Heart right ventricle (tissue), 16 donors: ENCODE results near the gene SLC2A10. TPM values are rescaled to one million over a fixed set of nuclear protein-coding genes. Genes with fewer than 3 reads are reported as not detected.

ENCODE experiments used
- ATAC-seq, 8 donors: fragments of 200-7000 bp; cut with Tn5 transposase; one replicate each; pipeline ENCODE4 v1.9.1; 2020; ENCODE audit warnings: mild to moderate bottlenecking in 8 of 8, moderate library complexity in 8 of 8, moderate number of reproducible peaks in 1 of 8
- DNase-seq, 2 donors: peaks; one replicate each; pipeline ENCODE4 v3.0.0-alpha.2; 2020
- H3K27ac ChIP-seq, 10 donors: fragments of 200-600 bp; sonication (generic) in 2 of 10; one replicate each; pipeline versions ENCODE4 v1.5.0 to v1.8.0; 2020 to 2022; ENCODE audit warnings: mild to moderate bottlenecking in 3 of 10
- H3K27me3 ChIP-seq, 7 donors: fragments of 200-600 bp; one replicate each; pipeline ENCODE4 v1.8.0; 2021 to 2022; ENCODE audit warnings: mild to moderate bottlenecking in 2 of 7
- H3K36me3 ChIP-seq, 9 donors: fragments of 200-600 bp; sonication (generic) in 1 of 9; one replicate each; pipeline versions ENCODE4 v1.5.0 to v1.8.0; 2020 to 2022; ENCODE audit warnings: mild to moderate bottlenecking in 2 of 9
- H3K4me1 ChIP-seq, 9 donors: fragments of 200-600 bp; sonication (generic) in 1 of 9; one replicate each; pipeline versions ENCODE4 v1.5.0 to v1.8.0; 2020 to 2022; ENCODE audit warnings: mild to moderate bottlenecking in 4 of 9
- H3K4me3 ChIP-seq, 10 donors: fragments of 200-600 bp; sonication (generic) in 2 of 10; one replicate each; pipeline versions ENCODE4 v1.5.0 to v1.8.0; 2020 to 2022; ENCODE audit warnings: mild to moderate bottlenecking in 7 of 10, moderate library complexity in 2 of 10
- H3K9me3 ChIP-seq, 11 donors: fragments of 200-600 bp in 10 of 11; sonication (generic) in 2 of 11; one replicate each; pipeline versions ENCODE4 v1.5.0 to v1.8.0; 2013 to 2022; ENCODE audit warnings: mild to moderate bottlenecking in 2 of 11, control low read depth in 1 of 11, moderate library complexity in 1 of 11
- CTCF ChIP-seq, 9 donors: fragments of 200-600 bp; sonication (generic) in 2 of 9; IDR thresholded peaks; one replicate each; pipeline versions ENCODE4 v1.5.0 to v1.8.0; 2021 to 2022; ENCODE audit warnings: antibody characterized with exemption in 9 of 9, mild to moderate bottlenecking in 5 of 9, moderate library complexity in 1 of 9
- WGBS, 2 donors: extraction: QIAGEN DNeasy Blood & Tissue Kit; methylation state at CpG; one replicate each; pipeline ENCODE4 v1.1.7; 2013; ENCODE audit warnings: inconsistent platforms in 1 of 2; 5-methylcytosine and 5-hydroxymethylcytosine counted together
- intact Hi-C, 10 donors: fragments of 100-400 bp; cut with DNase I; formaldehyde crosslinking; loops; one replicate each; pipeline versions ENCODE4 v1.11.1 to v1.14.2; 2022
- long read RNA-seq, 3 donors: library from polyadenylated mRNA; unstranded; transcript quantifications; one replicate each; pipeline ENCODE4 v2.0.0, GENCODE V29; 2020 to 2021
- polyA plus RNA-seq, 2 donors: library from polyadenylated mRNA; stranded (reverse); fragments of 200-250 nt; gene quantifications; one replicate each; pipeline ENCODE4 v1.2.3, GENCODE V29; 2013
- total RNA-seq, 10 donors: library from RNA; stranded (reverse); fragmentation: NEBNext Ultra II Directional in 3 of 10; extraction: Animal tissue kit (Norgen Biotek cat#: 25700) in 3 of 10; gene quantifications; one replicate each; pipeline versions ENCODE4 v1.2.1 to v1.2.4, GENCODE V29; 2021 to 2023
- donor health status: Arrhythmogenic right ventricular cardiomyopathy.
- donor health status: ischemic (EF 13 %, LVEDD 7.1; RV severe dilation, severe dysfunction).
- donor health status: healthy with polysubstance abuse.
- donor health status: DM: no; HTN: yes; CAD: no.
- donor health status: DM: no; HTN: no; CAD: no.
- donor health status: ischemic (EF 25% LVEDD 6.9; RV normal size, moderate dysfunction).
- donor health status: ischemic (EF 25% LVEDD 5.7; RV mildly dilated, moderate dysfunction).
- donor health status: healthy.
- donor health status: DM: yes; HTN: yes; CAD: no.
- donor health status: Ischemic cardiomyopathy.
- donor health status: ischemic (EF 35%, LVEDD 5.7; RV mildly dilated, moderate dysfunction).
- donor health status: nonischemic (EF 11% LVEDD 7.7; RV severe dilation, severe dysfunction).
- donor health status: DM: yes; HTN: yes; CAD: no.
- donor health status: PGD.
- donor health status: ischemic (EF 29% LVEDD 5.4; RV normal size, mild dysfunction).
- donor health status: nonischemic (EF 23%, LVEDD 6.1; RV moderate dilation, normal function).

The SLC2A10 gene
- 1 to 10 TPM; 1.1 to 5.2 (median 2.5) TPM for total RNA-seq
- 1 to 10 TPM; 1.9 to 3.4 TPM for polyA plus RNA-seq
- long read RNA-seq, donor 1, full-length matches to known transcripts: 2 of 3 reads
- long read RNA-seq, donor 1, partial matches to known transcripts: 1 of 3 reads
- long read RNA-seq, donor 1, other reads (novel, unspliced or antisense): 0 of 3 reads
- long read RNA-seq, donor 2, full-length matches to known transcripts: 4 of 10 reads
- long read RNA-seq, donor 2, partial matches to known transcripts: 3 of 10 reads
- long read RNA-seq, donor 2, other reads (novel, unspliced or antisense): 3 of 10 reads
- long read RNA-seq, donor 3, full-length matches to known transcripts: 2 of 6 reads
- long read RNA-seq, donor 3, partial matches to known transcripts: 3 of 6 reads
- long read RNA-seq, donor 3, other reads (novel, unspliced or antisense): 1 of 6 reads

GRCh38 chr20:46709459-46710152 lies at the start of gene SLC2A10:
Gene SLC2A10, plus strand, starts transcription at chr20:46709649. Its CDS starts 88 bp downstream, at chr20:46709737.
- no peaks in the 10 kb centered on the region for H3K36me3 ChIP-seq
- DNase-seq (peak; percentile 64 to 72), ATAC-seq (peak; percentile 85 to 93 (median 89))
- intact Hi-C loops: no loop called here
- peak in 4 of 9 donors; percentile 19 to 45 (median 36) for TF ChIP-seq CTCF (IDR thresholded peaks at IDR 0.05)
- H3K4me1 ChIP-seq: peaks cover 0 to 32% (median 11%) of the 10 kb centered on the region in 9 donors
- peak within 1 kb of the TSS; percentile 67 to 86 (median 78) for H3K4me3 ChIP-seq
- H3K9me3 ChIP-seq: peaks cover 0 to 15% (median 0%) of the 10 kb centered on the region in 11 donors
- 1% methylated on average over 61 to 67 of the region's 67 CpGs for WGBS, 2 donors
- H3K27ac ChIP-seq: peak within 1 kb of the TSS in 9 of 10 donors; percentile 25 to 81 (median 70)
- H3K27me3 ChIP-seq: peaks cover 0 to 28% (median 0%) of the 10 kb centered on the region in 7 donors

GRCh38 chr20:46660487-46660886 lies 49.0 kb upstream of the SLC2A10 start:
- no peak overlapping the region for H3K27ac ChIP-seq
- H3K4me1 ChIP-seq: no peaks in the 10 kb centered on the region
- ATAC-seq (no peak), DNase-seq (no peak)
- no peaks in the 10 kb centered on the region for H3K27me3 ChIP-seq
- no peaks in the 10 kb centered on the region for H3K36me3 ChIP-seq
- intact Hi-C loops: no loop called here
- no peak overlapping the region for H3K4me3 ChIP-seq
- peaks cover 0 to 14% (median 0%) of the 10 kb centered on the region in 11 donors for H3K9me3 ChIP-seq
- no peak for TF ChIP-seq CTCF (IDR thresholded peaks at IDR 0.05)
- 87 to 93% methylated on average over 4 of the region's 4 CpGs for WGBS, 2 donors

- Histone ChIP-seq H3K9me3 (peaks cover 0 to 14% (median 0%) of the 10 kb centered on the region in 11 donors), H3K4me1 (no peaks in the 10 kb centered on the region), H3K27ac (no peak overlapping the region), H3K27me3 (no peaks in the 10 kb centered on the region), H3K4me3 (no peak overlapping the region), H3K36me3 (no peaks in the 10 kb centered on the region)
- no peak for TF ChIP-seq CTCF (IDR thresholded peaks at IDR 0.05)
- no peak for DNase-seq
- no peak for ATAC-seq
- intact Hi-C loops: no loop called here
- WGBS, 2 donors: 98 to 100% methylated on average over 1 of the region's 1 CpG
These were observed 47.8 kb upstream of the SLC2A10 start for GRCh38 chr20:46661659-46662058.

- no peaks in the 10 kb centered on the region for H3K27me3 ChIP-seq
- no peaks in the 10 kb centered on the region for H3K36me3 ChIP-seq
- DNase-seq (no peak), ATAC-seq (no peak)
- intact Hi-C loops: no loop called here
- H3K9me3 ChIP-seq: peaks cover 0 to 14% (median 0%) of the 10 kb centered on the region in 11 donors
- H3K27ac ChIP-seq: no peak overlapping the region
- H3K4me1 ChIP-seq: no peaks in the 10 kb centered on the region
- TF ChIP-seq CTCF (IDR thresholded peaks at IDR 0.05): no peak
- 94 to 97% methylated on average over 3 of the region's 3 CpGs for WGBS, 2 donors
- H3K4me3 ChIP-seq: no peak overlapping the region
These were observed 45.9 kb upstream of the SLC2A10 start for GRCh38 chr20:46663531-46663930.
